GM18511 (cell line): ENCODE measurements around the gene DIRAS1.

Experiments used
- ATAC-seq: cut with Tn5 transposase; IDR thresholded peaks from one replicate; pipeline ENCODE4 v1.9.1; 2021; ENCODE audit warnings: mild to moderate bottlenecking, moderate library complexity; ENCODE audit not compliant: unreplicated experiment

The DIRAS1 gene, protein sequence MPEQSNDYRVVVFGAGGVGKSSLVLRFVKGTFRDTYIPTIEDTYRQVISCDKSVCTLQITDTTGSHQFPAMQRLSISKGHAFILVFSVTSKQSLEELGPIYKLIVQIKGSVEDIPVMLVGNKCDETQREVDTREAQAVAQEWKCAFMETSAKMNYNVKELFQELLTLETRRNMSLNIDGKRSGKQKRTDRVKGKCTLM

DNA sequence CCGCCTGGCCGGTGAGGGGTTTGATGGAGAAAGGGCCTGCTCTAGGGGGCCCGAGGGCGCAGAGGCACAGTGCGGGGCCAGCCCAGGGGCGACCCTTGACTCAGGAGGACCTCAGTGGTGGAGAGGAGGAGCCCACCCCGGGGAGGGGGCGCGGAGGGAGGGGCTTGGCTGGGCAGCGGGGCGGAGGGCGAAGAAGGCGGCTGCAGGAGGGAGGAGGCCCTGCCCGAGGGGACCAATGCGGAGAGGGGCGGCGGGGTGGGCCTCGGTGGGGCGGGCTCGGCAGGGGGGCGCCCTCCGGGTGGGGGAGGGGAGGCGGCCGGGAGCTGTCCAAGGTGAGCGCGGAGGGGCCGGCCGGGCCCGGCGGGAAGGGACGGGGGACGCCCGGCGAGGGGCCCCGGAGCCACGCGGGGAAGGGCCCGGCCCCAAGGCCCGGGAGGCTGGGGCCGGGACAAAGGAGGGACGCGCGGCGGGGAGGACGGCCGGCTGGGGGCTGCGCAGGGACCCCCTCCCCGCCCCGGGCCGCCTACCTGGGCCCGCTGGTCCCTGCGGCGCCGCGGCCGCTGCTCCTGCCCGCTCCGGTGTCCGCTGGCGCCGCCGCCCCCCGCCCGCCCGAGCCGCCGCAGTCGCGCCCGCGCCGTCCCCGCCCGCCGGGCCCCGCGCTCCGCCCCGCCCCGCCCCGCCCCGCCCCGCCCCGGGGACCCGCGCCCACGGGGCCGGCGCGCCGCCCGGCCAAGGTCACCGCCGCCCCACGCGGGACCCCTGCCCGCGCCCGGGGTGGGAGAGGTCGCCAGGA lies at the start of gene DIRAS1:
Gene DIRAS1, minus strand, starts transcription at position 596 of the 793 bp plus-strand sequence. CDS start 3,566 bp downstream, outside the sequence.
- ATAC-seq = no peak

GRCh38 chr19:2770055-2771013 lies 49.2 kb upstream of the DIRAS1 start:
- ATAC-seq = no peak

DNA sequence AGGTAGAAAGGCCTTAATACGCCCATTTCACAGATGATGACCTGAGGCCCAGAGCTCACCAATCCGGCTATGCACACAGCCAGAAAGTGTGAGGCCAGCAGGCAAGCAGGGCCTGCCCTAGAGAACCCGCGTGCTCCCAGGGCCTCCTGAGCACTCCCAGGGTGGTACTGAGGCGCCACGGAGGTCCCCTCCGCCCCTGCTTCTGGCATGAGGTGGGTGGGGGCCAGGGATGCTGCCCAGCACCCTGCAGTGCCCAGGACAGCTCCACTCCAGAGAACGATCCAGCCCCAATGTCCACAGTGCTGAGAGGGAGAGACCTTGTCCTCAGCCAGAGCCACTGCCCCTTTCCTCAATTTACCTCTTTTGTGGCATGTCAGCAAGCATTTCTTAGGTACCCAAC lies 48.0 kb upstream of the DIRAS1 start:
- ATAC-seq = no peak

GRCh38 chr19:2768365-2769132 lies 47.4 kb upstream of the DIRAS1 start:
- no peak for ATAC-seq

DNA sequence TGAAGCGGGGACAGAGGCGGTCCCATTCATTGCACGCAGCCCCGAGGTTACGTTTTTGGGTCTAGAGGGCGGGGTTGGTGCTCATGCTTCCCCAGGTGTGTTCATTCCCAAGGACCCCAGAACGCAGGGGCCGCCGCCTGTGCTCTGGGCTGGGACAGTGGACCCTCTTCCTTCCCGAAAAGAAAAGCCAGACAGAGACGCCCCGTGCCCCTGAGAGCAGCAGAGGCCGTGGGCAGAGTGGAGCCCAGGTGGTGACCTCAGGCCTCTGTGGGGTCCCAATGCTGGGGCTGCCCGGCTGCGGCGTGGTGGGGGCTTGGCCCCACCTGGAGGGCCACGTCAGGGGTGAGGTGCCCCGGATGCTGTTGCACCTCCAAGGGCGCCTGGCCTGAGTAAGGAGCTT lies 46.5 kb upstream of the DIRAS1 start:
- no peak for ATAC-seq

- no peak for ATAC-seq
Observed at GRCh38 chr19:2766594-2767372, 45.6 kb upstream of the DIRAS1 start.

DNA sequence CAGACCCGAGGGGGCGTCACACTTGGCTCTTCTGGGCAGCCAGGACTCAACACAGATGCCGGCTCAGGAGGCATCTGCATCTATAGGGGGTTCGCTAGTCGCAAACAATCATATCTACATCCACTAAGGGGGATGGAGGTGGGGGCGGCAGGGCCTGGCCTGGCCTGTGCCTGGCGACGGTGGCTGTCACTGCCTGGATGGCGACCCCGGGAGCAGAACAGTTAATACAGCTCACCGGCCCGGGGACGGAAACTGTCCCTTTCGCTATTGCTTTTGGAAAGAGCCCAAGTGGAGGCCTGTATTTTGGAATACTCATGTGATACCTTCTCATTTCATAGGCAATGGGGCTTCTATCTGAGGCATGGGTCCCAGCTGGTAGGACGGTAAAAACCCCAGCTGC lies 44.2 kb upstream of the DIRAS1 start:
- no peak for ATAC-seq

- no peak for ATAC-seq
Observed at GRCh38 chr19:2764945-2765344, 43.8 kb upstream of the DIRAS1 start.

DNA sequence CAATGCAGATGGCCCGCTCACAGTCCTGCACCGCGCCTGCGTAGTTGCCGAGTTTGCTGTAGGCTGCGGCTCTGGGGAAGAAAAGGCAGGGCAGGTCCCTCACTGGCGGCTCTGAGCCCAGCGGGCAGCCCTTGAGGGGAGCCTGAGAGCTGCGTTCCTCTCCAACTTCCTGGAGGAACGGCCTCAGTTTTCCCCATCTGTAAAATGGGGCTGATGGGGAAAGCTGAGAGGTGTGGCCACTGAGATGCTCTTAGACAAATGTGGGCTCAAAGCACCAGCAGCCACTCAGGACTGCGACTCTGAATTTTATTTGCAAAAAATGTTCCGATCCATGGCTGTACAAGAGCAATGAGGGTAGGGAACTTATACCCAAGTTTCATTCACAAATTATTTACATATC lies 42.5 kb upstream of the DIRAS1 start:
- ATAC-seq = no peak

DNA sequence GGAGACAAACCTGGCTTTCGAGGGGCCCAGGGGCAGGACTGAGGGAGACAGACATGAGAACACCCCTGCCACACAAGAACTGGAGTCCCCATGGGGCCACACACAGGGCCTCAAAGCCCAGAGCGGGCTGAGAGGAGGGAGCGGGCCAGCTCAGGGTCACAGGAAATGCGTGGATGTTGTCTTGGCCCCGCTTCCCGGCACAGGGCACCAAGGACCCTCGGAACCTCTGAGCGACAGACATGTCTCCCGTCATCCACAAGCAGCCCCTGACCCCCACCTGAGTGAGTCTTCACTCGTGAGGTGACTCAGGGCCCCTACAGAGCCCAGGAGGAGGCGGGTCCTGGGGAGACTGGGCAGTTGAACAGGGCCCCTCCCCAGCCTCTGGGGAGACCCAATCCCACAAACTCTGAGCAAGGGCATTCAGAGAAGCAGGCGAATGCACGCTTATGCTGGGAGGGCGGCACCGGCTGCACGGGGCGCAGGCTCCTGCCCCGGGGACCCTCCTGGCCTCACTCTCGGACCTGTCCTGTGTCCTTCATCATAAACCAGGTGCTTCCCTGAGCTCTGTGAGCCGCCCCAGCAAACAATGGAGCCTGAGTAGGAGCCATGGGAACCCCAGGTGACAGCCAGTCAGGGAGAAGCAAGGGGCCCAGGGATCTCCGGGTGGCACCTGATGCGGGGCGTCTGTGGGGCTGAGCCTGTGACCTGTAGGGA lies 41.8 kb upstream of the DIRAS1 start:
- no peak for ATAC-seq

DNA sequence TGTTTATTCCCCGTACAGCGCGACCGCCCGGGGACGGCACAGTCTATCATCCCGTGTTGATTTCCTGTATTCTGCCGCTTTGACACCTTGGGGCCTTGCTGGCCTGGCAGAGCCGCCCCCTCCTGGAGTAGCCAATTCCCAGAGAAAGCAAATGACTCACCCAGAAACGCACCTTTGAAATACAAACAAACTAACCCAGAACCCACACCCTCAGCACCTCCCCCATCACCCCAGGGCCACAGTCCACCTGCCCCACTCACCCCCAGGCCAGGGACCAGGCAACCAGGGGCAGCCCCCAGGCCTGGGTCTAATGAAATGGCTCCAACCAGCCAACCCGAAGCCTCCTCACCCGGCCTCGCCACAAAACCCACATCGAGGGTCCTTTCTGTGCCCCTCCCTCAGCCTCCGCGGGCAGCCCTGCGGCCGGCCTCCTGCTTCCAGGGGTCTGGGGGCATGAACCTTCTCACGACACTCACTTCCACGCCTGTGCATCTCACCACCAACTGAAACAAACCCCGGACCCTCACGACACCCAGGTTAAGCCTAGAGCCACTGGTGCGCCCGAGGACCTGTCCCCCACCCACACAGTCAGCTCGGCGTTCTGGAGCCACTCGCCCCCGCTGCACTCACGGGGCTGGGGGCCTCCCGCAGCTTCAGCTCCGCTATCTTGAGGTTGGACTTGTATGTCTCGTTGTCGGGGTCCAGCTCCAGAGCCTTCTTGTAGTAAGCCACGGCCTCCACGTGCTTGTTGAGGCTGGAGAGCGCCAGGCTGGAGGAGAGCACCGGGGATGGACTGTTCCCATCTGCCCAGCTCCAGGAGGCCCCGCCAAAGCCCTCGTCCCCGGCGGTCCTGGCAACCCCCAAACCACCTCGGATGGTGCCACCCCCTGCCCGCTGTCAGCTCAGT lies 41.0 kb upstream of the DIRAS1 start:
- no peak for ATAC-seq

DNA sequence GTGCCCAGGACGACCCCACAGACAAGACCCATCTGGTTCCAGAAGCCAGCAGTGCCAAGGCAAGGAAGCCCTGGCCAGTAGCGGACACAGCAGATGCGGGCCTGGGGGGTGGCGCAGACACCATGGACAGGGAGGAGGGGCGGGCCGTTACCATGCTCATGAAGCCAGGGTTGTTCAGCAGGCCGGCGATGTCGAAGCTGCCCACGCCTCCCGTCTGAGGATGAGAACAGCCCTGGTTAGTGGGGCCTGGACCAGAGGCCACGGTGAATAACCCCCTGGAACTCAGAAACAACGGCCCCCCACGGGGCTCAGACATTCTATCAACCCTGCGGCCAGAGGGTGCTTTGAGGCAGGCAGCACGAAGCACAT lies 40.1 kb upstream of the DIRAS1 start:
- ATAC-seq = no peak

DNA sequence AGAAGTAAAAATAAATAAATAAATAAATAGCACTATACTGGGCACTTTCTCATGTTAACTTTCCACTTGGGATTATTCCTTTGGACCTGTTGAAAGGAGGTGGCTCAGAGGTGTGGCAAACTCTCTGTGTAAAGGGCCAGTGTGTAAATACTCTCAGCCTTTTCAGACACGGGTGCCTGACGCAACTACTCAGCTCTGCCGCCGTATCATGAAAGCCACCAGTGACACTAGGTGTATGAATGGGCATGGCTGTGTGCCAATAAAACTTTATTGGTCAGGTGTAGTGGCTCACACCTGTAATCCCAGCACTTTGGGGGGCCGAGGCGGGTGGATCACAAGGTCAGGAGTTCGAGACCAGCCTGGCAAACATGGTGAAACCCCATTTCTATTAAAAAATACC lies 38.8 kb upstream of the DIRAS1 start:
- ATAC-seq = no peak

- ATAC-seq = no peak
Observed at GRCh38 chr19:2759362-2759761, 38.2 kb upstream of the DIRAS1 start.

DNA sequence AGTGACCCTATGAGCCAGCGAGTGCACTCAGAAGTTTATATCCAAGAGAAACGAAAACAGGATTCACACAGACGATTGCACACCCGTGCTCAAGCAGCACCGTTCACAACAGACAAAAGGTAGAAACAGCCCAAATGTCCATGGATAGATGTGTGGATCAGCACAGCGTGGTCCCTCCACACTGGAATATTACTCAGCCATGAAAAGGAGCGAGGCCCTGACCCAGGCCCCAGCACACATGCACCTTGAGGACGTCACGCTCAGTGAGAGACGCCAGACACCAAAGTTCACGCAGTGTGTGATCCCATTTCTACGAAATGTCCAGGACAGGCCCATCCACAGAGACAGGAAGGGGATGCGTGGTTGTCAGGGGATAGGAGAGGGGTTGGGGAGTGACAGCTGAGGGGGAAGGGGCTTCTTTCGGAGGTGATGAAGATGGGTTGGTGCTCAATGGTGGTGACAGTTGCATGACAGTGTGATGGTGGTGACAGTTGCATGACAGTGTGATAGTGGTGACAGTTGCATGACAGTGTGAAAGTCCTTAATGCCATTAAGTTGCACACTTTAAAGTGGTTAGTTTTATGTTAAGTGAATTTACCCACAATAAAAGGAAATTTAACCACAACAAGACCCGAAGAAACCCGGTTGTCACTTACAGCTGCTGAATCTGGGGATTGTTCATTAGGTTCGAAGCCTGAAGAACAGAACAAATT lies 37.6 kb upstream of the DIRAS1 start:
- ATAC-seq = no peak

DNA sequence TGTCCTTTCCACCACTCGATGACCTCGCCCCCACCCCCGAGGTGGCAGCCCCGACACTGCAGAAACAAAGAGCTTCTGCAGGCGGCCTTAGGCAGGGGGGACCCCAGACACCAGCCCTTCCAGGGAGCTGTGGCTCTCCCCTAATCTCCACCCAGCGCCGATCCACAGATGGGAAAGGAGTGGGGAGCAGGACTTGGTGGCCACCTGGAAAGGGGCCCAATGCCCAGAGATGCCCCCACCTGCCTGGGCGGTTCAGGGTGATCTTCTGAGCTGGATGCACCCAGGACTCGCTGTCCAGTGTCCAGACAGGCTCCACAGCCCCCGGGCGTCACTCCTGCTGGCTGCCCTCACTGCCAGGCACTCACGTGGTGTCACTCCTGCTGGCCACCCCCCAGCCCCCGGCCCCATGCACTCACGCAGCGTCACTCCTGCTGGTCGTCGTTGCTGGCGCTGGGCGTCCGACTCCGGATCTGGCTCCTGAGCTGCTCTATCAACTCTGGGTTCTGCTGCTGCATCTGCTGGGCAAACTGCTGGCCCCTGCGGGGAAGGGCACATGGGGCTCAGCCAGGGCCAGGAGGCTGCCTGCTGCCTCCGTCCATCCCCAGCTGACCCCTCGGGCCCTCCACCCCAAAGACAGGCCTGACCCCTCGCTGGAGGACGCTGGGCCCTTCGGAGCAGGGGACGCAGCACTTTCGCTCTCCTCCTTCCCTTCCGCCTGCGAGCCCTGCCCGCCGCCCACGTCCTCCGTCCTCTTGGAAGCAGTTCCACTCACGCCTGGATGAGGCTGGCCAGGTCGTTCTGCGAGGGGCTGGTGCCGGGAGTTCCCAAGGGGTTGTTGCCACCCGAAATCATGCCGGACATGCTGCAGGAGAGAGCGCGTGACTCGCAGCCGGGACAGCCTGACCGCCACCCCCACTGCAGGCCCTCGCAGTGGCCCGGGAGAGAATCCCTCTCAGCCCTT lies 36.0 kb upstream of the DIRAS1 start:
- no peak for ATAC-seq

DNA sequence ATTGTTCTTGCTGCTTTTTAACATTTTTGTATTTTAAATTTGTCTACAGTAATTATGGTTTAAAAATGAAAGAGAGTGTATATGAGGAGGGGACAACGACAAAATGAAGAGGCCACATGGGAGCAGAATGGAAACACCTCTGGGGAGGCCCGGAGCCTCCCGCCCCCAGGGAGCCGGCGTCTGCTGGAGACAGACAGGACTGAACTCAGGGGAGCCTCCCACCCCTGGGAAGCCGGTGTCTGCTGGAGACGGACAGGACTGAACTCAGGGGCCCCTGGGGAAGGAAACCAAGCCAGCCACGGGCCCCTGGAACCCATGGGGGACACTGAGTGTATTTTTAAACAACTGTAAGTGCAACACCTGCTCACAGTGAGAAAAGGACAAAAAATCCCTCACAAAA lies 35.3 kb upstream of the DIRAS1 start:
- ATAC-seq = no peak
